Kidney epithelial cell (primary cell): ENCODE data around the gene BSPRY. TPM values are rescaled to one million over a fixed set of nuclear protein-coding genes. Genes with fewer than 3 reads are reported as not detected.

Experiments used
- DNase-seq: peaks from one replicate; pipeline ENCODE4 v3.0.0-alpha.2; 2010; ENCODE audit warnings: low read depth
- H3K27me3 ChIP-seq: 2 replicates; pipeline ENCODE4 v1.6.0; 2011; ENCODE audit warnings: low read length; ENCODE audit not compliant: control insufficient read depth, insufficient read depth
- H3K36me3 ChIP-seq: 2 replicates; pipeline ENCODE4 v1.5.1; 2011; ENCODE audit warnings: low read length; ENCODE audit not compliant: control insufficient read depth, insufficient read depth
- H3K4me3 ChIP-seq: 2 replicates; pipeline ENCODE4 v1.5.1; 2011; ENCODE audit warnings: low read depth, mild to moderate bottlenecking, control low read depth, low read length
- total RNA-seq: library from RNA; depleted of rRNA; stranded (reverse); fragments of >200 nt; gene quantifications from 2 replicates; pipeline ENCODE4 v1.2.3, GENCODE V29; 2015
- TF ChIP-seq, protein P1 (sequence below): IDR thresholded peaks from 2 replicates; pipeline ENCODE4 v1.5.1; 2011; ENCODE audit warnings: mild to moderate bottlenecking, moderate library complexity, low read length, control low read depth, inconsistent platforms; ENCODE audit not compliant: insufficient read depth, poor library complexity, severe bottlenecking

BSPRY gene
- total RNA-seq, 1 donor from 2014 or later: 9.6 TPM

DNA sequence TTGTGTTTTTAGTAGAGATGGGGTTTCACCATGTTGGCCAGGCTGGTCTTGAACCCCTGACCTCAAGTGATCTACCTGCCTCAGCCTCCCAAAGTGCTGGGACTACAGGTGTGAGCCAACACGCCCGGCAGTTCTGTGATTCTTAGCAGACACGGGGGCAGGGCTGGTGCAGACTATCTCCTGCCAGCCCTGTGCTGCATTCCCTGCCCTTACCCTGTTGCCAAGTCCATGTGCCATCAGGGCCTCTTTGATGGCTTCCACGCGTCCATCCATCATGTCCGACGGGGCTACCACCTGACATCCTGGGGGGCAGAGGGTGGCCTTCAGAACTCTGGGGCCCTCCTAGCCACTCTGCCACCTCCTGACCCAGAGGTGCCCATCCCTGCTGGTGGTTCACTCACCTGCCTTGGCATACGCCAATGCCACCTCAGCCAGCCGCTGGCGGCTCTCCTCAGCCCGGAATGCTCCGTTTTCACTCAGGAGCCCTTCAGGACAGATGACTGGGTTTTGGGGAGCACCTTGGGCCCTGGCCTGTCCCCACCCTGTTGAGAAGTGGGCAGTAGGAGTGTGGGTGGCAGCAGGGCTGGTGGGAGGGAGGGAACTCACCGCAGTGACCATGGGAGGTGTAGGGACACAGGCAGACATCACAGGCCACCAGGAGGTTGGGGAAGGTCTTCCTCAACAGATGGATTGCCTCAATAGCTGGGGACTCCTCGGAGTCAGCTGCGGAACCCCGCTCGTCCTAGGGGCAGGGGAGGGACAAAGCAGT, 41.0 kb downstream of the BSPRY start:
- H3K36me3 ChIP-seq: peaks cover 3% of the 10 kb centered on the region
- TF ChIP-seq, protein P1, sequence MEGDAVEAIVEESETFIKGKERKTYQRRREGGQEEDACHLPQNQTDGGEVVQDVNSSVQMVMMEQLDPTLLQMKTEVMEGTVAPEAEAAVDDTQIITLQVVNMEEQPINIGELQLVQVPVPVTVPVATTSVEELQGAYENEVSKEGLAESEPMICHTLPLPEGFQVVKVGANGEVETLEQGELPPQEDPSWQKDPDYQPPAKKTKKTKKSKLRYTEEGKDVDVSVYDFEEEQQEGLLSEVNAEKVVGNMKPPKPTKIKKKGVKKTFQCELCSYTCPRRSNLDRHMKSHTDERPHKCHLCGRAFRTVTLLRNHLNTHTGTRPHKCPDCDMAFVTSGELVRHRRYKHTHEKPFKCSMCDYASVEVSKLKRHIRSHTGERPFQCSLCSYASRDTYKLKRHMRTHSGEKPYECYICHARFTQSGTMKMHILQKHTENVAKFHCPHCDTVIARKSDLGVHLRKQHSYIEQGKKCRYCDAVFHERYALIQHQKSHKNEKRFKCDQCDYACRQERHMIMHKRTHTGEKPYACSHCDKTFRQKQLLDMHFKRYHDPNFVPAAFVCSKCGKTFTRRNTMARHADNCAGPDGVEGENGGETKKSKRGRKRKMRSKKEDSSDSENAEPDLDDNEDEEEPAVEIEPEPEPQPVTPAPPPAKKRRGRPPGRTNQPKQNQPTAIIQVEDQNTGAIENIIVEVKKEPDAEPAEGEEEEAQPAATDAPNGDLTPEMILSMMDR: no peak
- DNase-seq: no peak
- H3K27me3 ChIP-seq: no peaks in the 10 kb centered on the region
- no peak overlapping the region for H3K4me3 ChIP-seq

DNA sequence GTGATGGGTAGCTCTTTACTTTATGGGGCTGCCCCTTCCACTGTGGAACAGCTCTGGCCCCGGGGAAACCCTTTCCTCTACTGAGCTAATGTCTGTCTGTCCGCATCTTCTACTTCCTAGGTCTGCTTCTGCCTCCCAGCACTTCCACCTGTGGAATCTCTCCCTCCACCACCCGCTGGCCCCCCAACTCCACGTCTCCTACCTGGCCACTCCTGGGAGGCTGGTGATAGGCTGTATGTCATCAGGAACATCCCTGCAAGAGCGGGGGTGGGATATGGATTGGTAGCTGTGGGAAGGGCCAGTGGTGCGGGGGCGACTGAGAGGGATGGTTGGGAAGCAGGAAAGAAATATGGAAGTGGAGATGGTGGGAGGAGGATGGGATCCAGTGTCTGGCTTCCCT, 42.6 kb downstream of the BSPRY start:
- Histone ChIP-seq H3K4me3 (no peak overlapping the region), H3K36me3 (peaks cover 3% of the 10 kb centered on the region), H3K27me3 (no peaks in the 10 kb centered on the region)
- DNase-seq: no peak
- TF ChIP-seq, protein P1: no peak

DNA sequence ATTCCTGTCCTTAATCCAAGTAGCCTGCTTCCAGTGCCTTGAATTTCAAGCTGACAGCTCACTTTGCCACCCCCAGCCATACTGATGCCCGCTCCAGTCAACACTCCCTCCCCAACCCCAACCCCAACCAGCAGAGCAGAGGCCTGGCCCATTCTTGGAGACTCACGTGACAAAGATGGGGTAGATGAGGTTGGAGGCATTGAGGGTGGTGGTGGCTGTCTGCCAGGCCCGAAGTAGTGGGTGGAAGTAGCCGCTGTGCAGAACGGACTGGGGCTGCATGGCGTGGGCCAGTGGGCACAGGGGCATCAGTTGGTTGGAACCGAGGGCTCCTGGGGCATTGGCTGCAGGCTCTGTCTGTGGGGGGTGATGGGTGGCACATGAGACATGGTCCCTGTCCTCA, 43.9 kb downstream of the BSPRY start:
- Histone ChIP-seq H3K4me3 (no peak overlapping the region), H3K27me3 (no peaks in the 10 kb centered on the region)
- TF ChIP-seq, protein P1: no peak

DNA sequence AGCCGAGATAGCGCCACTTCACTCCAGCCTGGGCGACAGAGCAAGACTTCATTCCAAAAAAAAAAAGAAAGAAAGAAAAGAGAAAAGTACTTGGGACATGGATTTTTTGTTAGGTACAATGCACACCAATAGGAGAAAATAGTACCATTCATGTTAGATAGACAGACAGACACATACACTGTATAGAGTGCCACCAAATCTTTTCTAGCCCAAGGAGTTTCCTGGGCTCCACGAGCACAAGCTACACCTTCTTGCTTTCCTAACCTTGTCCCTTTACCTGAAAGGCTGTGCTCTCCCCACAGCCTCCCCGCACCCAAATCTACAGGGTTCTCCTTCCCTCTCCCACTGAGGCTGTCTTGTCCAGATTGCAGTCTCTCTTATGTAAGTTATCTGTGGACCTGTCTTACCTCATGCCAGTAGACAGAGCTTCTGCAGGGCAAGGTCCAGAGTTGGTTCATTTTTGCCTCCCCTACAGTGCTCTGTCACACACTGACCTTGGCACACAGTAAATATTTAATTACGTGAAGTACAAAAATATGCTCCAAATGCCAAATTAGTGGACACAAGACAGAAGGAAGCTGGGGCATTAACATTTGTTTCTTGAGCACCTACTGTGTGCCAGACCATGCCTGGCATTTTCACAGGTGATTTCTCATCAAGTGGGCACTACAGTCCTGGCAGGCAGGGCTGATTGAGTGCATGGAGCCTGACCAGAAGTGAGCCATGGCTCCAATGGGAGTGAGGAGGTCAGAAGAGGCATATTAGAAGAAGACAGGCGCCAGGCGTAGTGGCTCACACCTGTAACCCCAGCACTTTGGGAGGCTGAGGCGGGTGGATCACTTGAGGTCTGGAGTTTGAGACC, 45.9 kb downstream of the BSPRY start:
- TF ChIP-seq, protein P1: no peak
- no peak for DNase-seq
- no peaks in the 10 kb centered on the region for H3K27me3 ChIP-seq
- peaks cover 1% of the 10 kb centered on the region for H3K36me3 ChIP-seq
- no peak overlapping the region for H3K4me3 ChIP-seq

More for the DNA sequence above, 43.9 kb downstream of the BSPRY start:
- DNase-seq: no peak
- H3K36me3 ChIP-seq: peaks cover 3% of the 10 kb centered on the region

DNA sequence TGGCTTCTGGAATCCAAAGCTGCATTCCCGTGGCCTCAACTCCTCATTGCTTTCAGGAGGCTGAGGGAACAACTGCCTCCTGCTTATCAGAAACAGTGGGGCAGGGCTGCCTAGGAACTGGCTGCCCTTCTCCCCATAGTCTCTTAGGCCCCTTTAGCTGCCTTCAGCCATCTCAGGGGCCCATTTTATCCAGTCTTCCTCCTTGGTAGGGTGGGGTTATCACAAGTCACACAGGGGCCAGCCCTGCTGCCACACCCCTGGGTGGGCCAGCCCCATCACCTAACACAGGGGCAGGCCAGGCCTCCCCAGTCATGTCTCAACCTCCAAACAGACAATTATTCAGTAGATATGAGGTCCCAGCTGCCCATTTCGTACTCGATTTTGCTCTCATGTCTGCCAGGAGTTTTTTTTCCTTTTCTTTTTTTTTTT, 47.9 kb downstream of the BSPRY start:
- Histone ChIP-seq H3K36me3 (no peaks in the 10 kb centered on the region), H3K27me3 (no peaks in the 10 kb centered on the region), H3K4me3 (no peak overlapping the region)
- no peak for DNase-seq
- TF ChIP-seq, protein P1: no peak
